Liver (tissue), 9 donors: ENCODE results near the gene NLGN4X. TPM values are rescaled to one million over a fixed set of nuclear protein-coding genes. Genes with fewer than 3 reads are reported as not detected.

Source experiments
- DNase-seq: peaks from one replicate; pipeline ENCODE4 v3.0.0-alpha.2; 2017; ENCODE audit warnings: low spot score
- H3K27ac ChIP-seq, 2 donors: one replicate each; pipeline ENCODE4 v1.7.0; 2013; ENCODE audit warnings: inconsistent platforms in 2 of 2, low read length in 2 of 2, control low read depth in 1 of 2, low read depth in 1 of 2, mild to moderate bottlenecking in 1 of 2
- H3K27me3 ChIP-seq, 4 donors: one replicate each; pipeline versions ENCODE4 v1.6.1 to v1.7.0; 2013; ENCODE audit warnings: low read length in 3 of 4, inconsistent platforms in 1 of 4, mild to moderate bottlenecking in 1 of 4, moderate library complexity in 1 of 4; ENCODE audit not compliant: control insufficient read depth in 4 of 4, insufficient read depth in 4 of 4
- H3K36me3 ChIP-seq, 4 donors: one replicate each; pipeline versions ENCODE4 v1.6.1 to v1.7.0; 2013; ENCODE audit warnings: low read length in 3 of 4, mild to moderate bottlenecking in 3 of 4, low read depth in 1 of 4, moderate library complexity in 1 of 4; ENCODE audit not compliant: control insufficient read depth in 4 of 4, insufficient read depth in 3 of 4
- H3K4me1 ChIP-seq, 4 donors: one replicate each; pipeline versions ENCODE4 v1.6.1 to v1.7.0; 2013; ENCODE audit warnings: low read length in 3 of 4, mild to moderate bottlenecking in 3 of 4, moderate library complexity in 1 of 4; ENCODE audit not compliant: control insufficient read depth in 4 of 4, insufficient read depth in 4 of 4
- H3K4me3 ChIP-seq, 3 donors: one replicate each; pipeline versions ENCODE4 v1.6.1 to v1.7.0; 2013; ENCODE audit warnings: low read length in 3 of 3, control low read depth in 1 of 3, low read depth in 1 of 3, mild to moderate bottlenecking in 1 of 3
- H3K9ac ChIP-seq, 2 donors: one replicate each; pipeline ENCODE4 v1.7.0; 2013; ENCODE audit warnings: low read length in 2 of 2, mild to moderate bottlenecking in 2 of 2, moderate library complexity in 2 of 2, control low read depth in 1 of 2, low read depth in 1 of 2
- H3K9me3 ChIP-seq, 4 donors: one replicate each; pipeline versions ENCODE4 v1.6.1 to v1.7.0; 2013; ENCODE audit warnings: low read length in 3 of 4; ENCODE audit not compliant: control insufficient read depth in 4 of 4
- ATF3 ChIP-seq: IDR thresholded peaks from 2 replicates; pipeline ENCODE4 v1.6.1; 2016; ENCODE audit warnings: antibody characterized with exemption
- CTCF ChIP-seq: fragments of 150-350 bp; IDR thresholded peaks from 2 replicates; pipeline ENCODE4 v1.5.1; 2017; ENCODE audit warnings: improper control_type of control experiment, low read depth, low read length; ENCODE audit not compliant: missing input control
- EGR1 ChIP-seq, 2 donors: IDR thresholded peaks; 2 replicates each; pipeline ENCODE4 v1.6.1; 2016 to 2018; ENCODE audit warnings: antibody characterized with exemption in 2 of 2, low read depth in 2 of 2
- FOXA1 ChIP-seq: IDR thresholded peaks from 2 replicates; pipeline ENCODE4 v1.6.1; 2016; ENCODE audit warnings: antibody characterized with exemption
- FOXA2 ChIP-seq: IDR thresholded peaks from 2 replicates; pipeline ENCODE4 v1.6.1; 2016; ENCODE audit warnings: antibody characterized with exemption
- GABPA ChIP-seq, 2 donors: IDR thresholded peaks in 1 of 2; conservative IDR thresholded peaks in 1 of 2; 2 replicates each; pipeline ENCODE4 v1.6.1; 2016; ENCODE audit warnings: antibody characterized with exemption in 2 of 2, mild to moderate bottlenecking in 1 of 2, moderate library complexity in 1 of 2
- HNF4A ChIP-seq, 2 donors: conservative IDR thresholded peaks; 2 replicates each; pipeline ENCODE4 v1.6.1; 2016; ENCODE audit warnings: antibody characterized with exemption in 2 of 2, mild to moderate bottlenecking in 2 of 2
- HNF4G ChIP-seq: IDR thresholded peaks from 2 replicates; pipeline ENCODE4 v1.6.1; 2016; ENCODE audit warnings: antibody characterized with exemption
- JUND ChIP-seq, 2 donors: IDR thresholded peaks; 2 replicates each; pipeline ENCODE4 v1.6.1; 2016; ENCODE audit warnings: antibody characterized with exemption in 2 of 2
- MAX ChIP-seq: IDR thresholded peaks from 2 replicates; pipeline ENCODE4 v1.6.1; 2016; ENCODE audit warnings: antibody characterized with exemption
- NR2F2 ChIP-seq: IDR thresholded peaks from 2 replicates; pipeline ENCODE4 v1.6.1; 2016; ENCODE audit warnings: antibody characterized with exemption
- RAD21 ChIP-seq, 2 donors: IDR thresholded peaks; 2 replicates each; pipeline ENCODE4 v1.6.1; 2016; ENCODE audit warnings: antibody characterized with exemption in 2 of 2, mild to moderate bottlenecking in 2 of 2
- REST ChIP-seq: IDR thresholded peaks from 2 replicates; pipeline ENCODE4 v1.6.1; 2016; ENCODE audit warnings: antibody characterized with exemption, mild to moderate bottlenecking
- RXRA ChIP-seq, 2 donors: IDR thresholded peaks; 2 replicates each; pipeline ENCODE4 v1.6.1; 2017 to 2018; ENCODE audit warnings: antibody characterized with exemption in 2 of 2, mild to moderate bottlenecking in 1 of 2
- SP1 ChIP-seq: IDR thresholded peaks from 2 replicates; pipeline ENCODE4 v1.6.1; 2018; ENCODE audit warnings: antibody characterized with exemption, mild to moderate bottlenecking
- TAF1 ChIP-seq: conservative IDR thresholded peaks from 2 replicates; pipeline ENCODE4 v1.6.1; 2016; ENCODE audit warnings: antibody characterized with exemption, mild to moderate bottlenecking
- YY1 ChIP-seq: IDR thresholded peaks from 2 replicates; pipeline ENCODE4 v1.6.1; 2016; ENCODE audit warnings: antibody characterized with exemption, mild to moderate bottlenecking
- WGBS: extraction: QIAGEN DNeasy Blood & Tissue Kit; methylation state at CpG from one replicate; pipeline ENCODE4 v1.1.7; 2013; 5-methylcytosine and 5-hydroxymethylcytosine counted together
- polyA plus RNA-seq, 2 donors: library from polyadenylated mRNA; stranded (reverse) in 1 of 2; unstranded in 1 of 2; fragments of 200-250 nt in 1 of 2; fragments of >200 nt in 1 of 2; fragmentation: Nextera tagmentation in 1 of 2; extraction: Ambion mirVana in 1 of 2; gene quantifications; one replicate each; pipeline versions ENCODE4 v1.2.1 to v1.2.3, GENCODE V29; 2013 to 2015
- total RNA-seq, 2 donors: library from RNA; depleted of rRNA; stranded (reverse); fragments of >200 nt; gene quantifications; one replicate each; pipeline ENCODE4 v1.2.3, GENCODE V29; 2014
- TF ChIP-seq, protein P1 (sequence below): IDR thresholded peaks from 2 replicates; pipeline ENCODE4 v1.6.1; 2016; ENCODE audit warnings: antibody characterized with exemption
- donor health status: healthy.
- donor health status: healthy.
- donor health status: healthy.
- donor health status: healthy.
- donor health status: healthy.

NLGN4X gene
- total and polyA plus RNA-seq, 4 donors, result 0.33 to 2.8 (median 0.93) TPM

GRCh38 chrX:6021316-6022091 is 207.2 kb downstream of the NLGN4X start:
- DNase-seq, result peak; percentile 33
- WGBS, result 16% methylated on average over 4 of the region's 4 CpGs
- TF ChIP-seq SP1 (no peak), HNF4G (no peak), CTCF (peak; percentile 64), FOXA2 (no peak), NR2F2 (no peak), RAD21 (IDR thresholded peaks at IDR 0.05) (peak; percentile 82 to 95)
- TF ChIP-seq, protein P1, sequence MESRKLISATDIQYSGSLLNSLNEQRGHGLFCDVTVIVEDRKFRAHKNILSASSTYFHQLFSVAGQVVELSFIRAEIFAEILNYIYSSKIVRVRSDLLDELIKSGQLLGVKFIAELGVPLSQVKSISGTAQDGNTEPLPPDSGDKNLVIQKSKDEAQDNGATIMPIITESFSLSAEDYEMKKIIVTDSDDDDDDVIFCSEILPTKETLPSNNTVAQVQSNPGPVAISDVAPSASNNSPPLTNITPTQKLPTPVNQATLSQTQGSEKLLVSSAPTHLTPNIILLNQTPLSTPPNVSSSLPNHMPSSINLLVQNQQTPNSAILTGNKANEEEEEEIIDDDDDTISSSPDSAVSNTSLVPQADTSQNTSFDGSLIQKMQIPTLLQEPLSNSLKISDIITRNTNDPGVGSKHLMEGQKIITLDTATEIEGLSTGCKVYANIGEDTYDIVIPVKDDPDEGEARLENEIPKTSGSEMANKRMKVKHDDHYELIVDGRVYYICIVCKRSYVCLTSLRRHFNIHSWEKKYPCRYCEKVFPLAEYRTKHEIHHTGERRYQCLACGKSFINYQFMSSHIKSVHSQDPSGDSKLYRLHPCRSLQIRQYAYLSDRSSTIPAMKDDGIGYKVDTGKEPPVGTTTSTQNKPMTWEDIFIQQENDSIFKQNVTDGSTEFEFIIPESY, result no peak

DNA sequence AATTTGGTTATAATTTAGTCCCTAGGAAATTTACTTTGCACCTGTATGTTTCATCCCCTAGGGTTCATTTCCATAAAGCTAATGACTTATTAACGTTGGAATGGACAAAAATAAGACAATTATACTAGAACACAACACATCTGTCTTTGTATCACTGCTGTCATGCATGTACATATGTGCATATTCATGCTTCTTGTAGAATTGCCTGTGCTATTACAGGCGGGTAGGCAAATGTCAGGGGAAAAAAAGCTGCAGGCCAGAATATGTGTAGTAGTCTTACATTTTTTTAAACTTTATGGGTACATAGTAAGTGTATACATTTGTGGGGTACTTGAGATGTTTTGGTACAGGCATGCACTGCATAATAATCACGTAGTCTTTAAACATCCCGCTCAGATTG is 209.6 kb downstream of the NLGN4X start:
- Histone ChIP-seq H3K36me3 (no peaks in the 10 kb centered on the region), H3K27ac (no peak overlapping the region), H3K9ac (no peak overlapping the region), H3K27me3 (no peaks in the 10 kb centered on the region), H3K9me3 (peaks cover 0 to 2% (median 0%) of the 10 kb centered on the region in 4 donors), H3K4me3 (no peak overlapping the region), H3K4me1 (no peaks in the 10 kb centered on the region)
- WGBS, result 80% methylated on average over 4 of the region's 4 CpGs
- TF ChIP-seq HNF4G, result no peak
- TF ChIP-seq GABPA (IDR thresholded peaks at IDR 0.05 in 1 of 2, conservative IDR thresholded peaks at IDR 0.05 in 1 of 2), result no peak
- TF ChIP-seq YY1, result no peak
- TF ChIP-seq REST, result no peak
- no peak for TF ChIP-seq JUND (IDR thresholded peaks at IDR 0.05)
- TF ChIP-seq CTCF, result no peak
- no peak for TF ChIP-seq TAF1
- TF ChIP-seq HNF4A (conservative IDR thresholded peaks at IDR 0.05), result no peak
- no peak for TF ChIP-seq RXRA (IDR thresholded peaks at IDR 0.05)
- no peak for TF ChIP-seq FOXA1
- no peak for TF ChIP-seq NR2F2
- TF ChIP-seq FOXA2, result no peak
- no peak for TF ChIP-seq ATF3
- TF ChIP-seq EGR1 (IDR thresholded peaks at IDR 0.05; ENCODE audit: low read depth in 2 of 2), result no peak
- no peak for TF ChIP-seq RAD21 (IDR thresholded peaks at IDR 0.05)
- no peak for TF ChIP-seq MAX
- TF ChIP-seq, protein P1, result no peak
- no peak for TF ChIP-seq SP1
- DNase-seq, result no peak

More at GRCh38 chrX:6021316-6022091, 207.2 kb downstream of the NLGN4X start:
- Histone ChIP-seq H3K9me3 (no peaks in the 10 kb centered on the region), H3K27me3 (no peaks in the 10 kb centered on the region), H3K4me3 (no peak overlapping the region), H3K36me3 (no peaks in the 10 kb centered on the region), H3K4me1 (no peaks in the 10 kb centered on the region), H3K9ac (no peak overlapping the region), H3K27ac (no peak overlapping the region)
